Endothelial cell of umbilical vein (primary cell): Measurements from ENCODE around the gene PRSS22. TPM values are rescaled to one million over a fixed set of nuclear protein-coding genes. Genes with fewer than 3 reads are reported as not detected.

Experiments
- BruUV-seq: library from RNA; stranded (reverse); fragments of 400-500 nt; replicated peaks from 2 replicates; lab custom pipeline; 2021; lab: Mats Ljungman, UMichigan
- CTCF ChIA-PET: fragments of 300-600, 350-600 bp; sonication (Branson Sonifier 250); formaldehyde crosslinking; loops from one replicate; lab custom pipeline; 2021; ENCODE audit warnings: antibody characterized with exemption, inconsistent platforms; lab: Charles Lee
- POLR2A ChIA-PET: fragments of 300-600, 350-600 bp; sonication (Branson Sonifier 250); formaldehyde crosslinking; loops from one replicate; lab custom pipeline; 2021; ENCODE audit warnings: antibody characterized with exemption, inconsistent platforms; lab: Charles Lee
- DNase-seq: peaks from one replicate; pipeline ENCODE4 v3.0.0-alpha.2; 2011; ENCODE audit warnings: low read depth, low spot score
- FAIRE-seq: peaks from 2 replicates; lab custom pipeline; 2011; peaks lifted over from hg19 to GRCh38; lab: Jason Lieb, UNC
- H2AFZ ChIP-seq: 2 replicates; pipeline ENCODE4 v1.6.0; 2012; ENCODE audit warnings: low read depth, low read length, control low read depth, inconsistent platforms
- H3K27ac ChIP-seq: 2 replicates; pipeline ENCODE4 v1.5.1; 2011; ENCODE audit warnings: low read depth, mild to moderate bottlenecking, control low read depth, low read length, moderate library complexity; ENCODE audit not compliant: insufficient read depth
- H3K27me3 ChIP-seq, 2 experiments: 2 replicates each; pipeline versions ENCODE4 v1.6.0 to v1.6.1; 2011; ENCODE audit warnings: low read length in 2 of 2, mixed read lengths in 1 of 2; ENCODE audit not compliant: control insufficient read depth in 2 of 2, insufficient read depth in 2 of 2
- H3K36me3 ChIP-seq, 2 experiments: 2 replicates in 1 of 2; 3 replicates in 1 of 2; pipeline ENCODE4 v1.5.1; 2011; ENCODE audit warnings: low read length in 2 of 2, mild to moderate bottlenecking in 1 of 2, moderate library complexity in 1 of 2; ENCODE audit not compliant: control insufficient read depth in 2 of 2, insufficient read depth in 2 of 2; ENCODE audit errors: extremely low read depth in 1 of 2
- H3K4me1 ChIP-seq: 3 replicates; pipeline ENCODE4 v1.5.1; 2011; ENCODE audit warnings: mild to moderate bottlenecking, low read length; ENCODE audit not compliant: control insufficient read depth, insufficient read depth; ENCODE audit errors: extremely low read depth
- H3K4me2 ChIP-seq: 2 replicates; pipeline ENCODE4 v1.6.1; 2011; ENCODE audit warnings: low read length, control low read depth, mixed read lengths; ENCODE audit not compliant: insufficient read depth
- H3K4me3 ChIP-seq, 3 experiments: fragments of 200-600 bp in 1 of 3; sonication (generic), shearing (Covaris generic) in 1 of 3; replicated peaks in 1 of 3; 2 replicates each; pipeline ENCODE4 v1.5.1; 2011 to 2016; ENCODE audit warnings: control low read depth in 3 of 3, low read length in 3 of 3, mild to moderate bottlenecking in 2 of 3, inconsistent platforms in 1 of 3, low read depth in 1 of 3, moderate library complexity in 1 of 3; ENCODE audit not compliant: insufficient read depth in 1 of 3
- H3K79me2 ChIP-seq: 2 replicates; pipeline ENCODE4 v1.6.0; 2012; ENCODE audit warnings: low read length, inconsistent platforms; ENCODE audit not compliant: control insufficient read depth, insufficient read depth
- H3K9ac ChIP-seq: replicated peaks from 2 replicates; pipeline ENCODE3; 2011; ENCODE audit warnings: low read length, control low read depth; ENCODE audit not compliant: insufficient read depth; ENCODE audit errors: extremely low read depth
- H3K9me1 ChIP-seq: replicated peaks from 3 replicates; pipeline ENCODE4 v1.6.0; 2011; ENCODE audit warnings: mild to moderate bottlenecking, low read length; ENCODE audit not compliant: control insufficient read depth, insufficient read depth; ENCODE audit errors: extremely low read depth
- H3K9me3 ChIP-seq: replicated peaks from 2 replicates; pipeline ENCODE4 v1.5.1; 2012; ENCODE audit warnings: low read length, inconsistent platforms; ENCODE audit not compliant: control insufficient read depth, insufficient read depth
- H4K20me1 ChIP-seq: replicated peaks from 2 replicates; pipeline ENCODE3; 2011; ENCODE audit warnings: mild to moderate bottlenecking, low read length; ENCODE audit not compliant: control insufficient read depth, insufficient read depth; ENCODE audit errors: extremely low read depth
- FOS ChIP-seq: IDR thresholded peaks from 2 replicates; pipeline ENCODE4 v1.6.1; 2011; ENCODE audit warnings: mild to moderate bottlenecking, low read length, moderate library complexity, borderline replicate concordance; ENCODE audit not compliant: insufficient read depth
- GATA2 ChIP-seq: IDR thresholded peaks from 2 replicates; pipeline ENCODE4 v1.7.0; 2011; ENCODE audit warnings: low read depth, mild to moderate bottlenecking, moderate library complexity, mixed read lengths, low read length; ENCODE audit not compliant: insufficient read length, insufficient read depth
- MAX ChIP-seq: IDR thresholded peaks from 2 replicates; pipeline ENCODE4 v1.6.1; 2011; ENCODE audit not compliant: insufficient read depth, insufficient read length
- dilution Hi-C: fragments of 300-500 bp; cut with MboI; formaldehyde crosslinking; loops from one replicate; pipeline ENCODE4 v1.15.0; 2019; ENCODE audit warnings: low sequenced_read_pairs; ENCODE audit not compliant: extremely low pct_ligation_motif_present
- intact Hi-C: fragments of 100-400 bp; cut with micrococcal nuclease; formaldehyde crosslinking; loops from one replicate; pipeline ENCODE4 v1.10.0; 2022
- polyA plus RNA-seq, 4 experiments: library from polyadenylated mRNA; depleted of rRNA in 3 of 4; stranded (reverse) in 3 of 4; unstranded in 1 of 4; fragments of >200 nt; gene quantifications; 2 replicates each; pipeline versions ENCODE4 v1.2.1 to v1.2.3, GENCODE V29; 2011 to 2012; ENCODE audit warnings: missing spikeins in 1 of 4
- total RNA-seq: library from RNA; stranded (reverse); gene quantifications from 2 replicates; pipeline ENCODE4 v1.2.3, GENCODE V29; 2021

Gene PRSS22
- total and polyA plus RNA-seq, 2 donors (not counting 3 experiments of a cell fraction or from before 2014, with no cell fraction given): not detected

- no peak overlapping the region for H3K4me3 ChIP-seq
- H3K36me3 ChIP-seq: no peaks in the 10 kb centered on the region
- no peak overlapping the region for H3K27ac ChIP-seq
- H3K27me3 ChIP-seq: no peaks in the 10 kb centered on the region
- TF ChIP-seq MAX: no peak
- BruUV-seq: no TSS peak
- no peaks in the 10 kb centered on the region for H3K79me2 ChIP-seq
- ChIA-PET CTCF (interaction anchor here (1.0 to 2.4 kb wide), 2 partner anchors 10 to 18 kb away, joined by 4 to 12 read pairs; no protein-coding TSS in a partner anchor), POLR2A (no interaction called here)
- dilution Hi-C loops: no loop called here
- H4K20me1 ChIP-seq: no peaks in the 10 kb centered on the region
- DNase-seq (no peak), FAIRE-seq (no peak)
- H3K9ac ChIP-seq: no peak overlapping the region
- no peaks in the 10 kb centered on the region for H3K4me1 ChIP-seq
- no peaks in the 10 kb centered on the region for H3K9me1 ChIP-seq
- intact Hi-C loops: no loop called here
- H3K9me3 ChIP-seq: no peaks in the 10 kb centered on the region
- no peak overlapping the region for H3K4me2 ChIP-seq
- H2AFZ ChIP-seq: no peak overlapping the region
Observed at GRCh38 chr16:2820836-2821486, 37.0 kb downstream of the PRSS22 start.

- H3K27me3 ChIP-seq: no peaks in the 10 kb centered on the region
- no peak overlapping the region for H3K4me3 ChIP-seq
- no peaks in the 10 kb centered on the region for H4K20me1 ChIP-seq
- no peaks in the 10 kb centered on the region for H3K79me2 ChIP-seq
- intact Hi-C loops: no loop called here
- no peak overlapping the region for H2AFZ ChIP-seq
- ChIA-PET POLR2A (no interaction called here), CTCF (no interaction called here)
- no TSS peak for BruUV-seq
- H3K4me1 ChIP-seq: no peaks in the 10 kb centered on the region
- DNase-seq (no peak), FAIRE-seq (no peak)
- H3K4me2 ChIP-seq: no peak overlapping the region
- H3K36me3 ChIP-seq: no peaks in the 10 kb centered on the region
- dilution Hi-C loops: no loop called here
- no peak overlapping the region for H3K9ac ChIP-seq
- no peak overlapping the region for H3K27ac ChIP-seq
- no peaks in the 10 kb centered on the region for H3K9me3 ChIP-seq
- no peak for TF ChIP-seq FOS
- no peak for TF ChIP-seq GATA2
- no peak for TF ChIP-seq MAX
- H3K9me1 ChIP-seq: no peaks in the 10 kb centered on the region
Observed at GRCh38 chr16:2819939-2820835, 37.8 kb downstream of the PRSS22 start.
